Mucosa of descending colon (tissue), 3 donors: ENCODE results near the gene SMARCA5. TPM values are rescaled to one million over a fixed set of nuclear protein-coding genes. Genes with fewer than 3 reads are reported as not detected.

Experiments used
- ATAC-seq: fragments of 200-7000 bp; cut with Tn5 transposase; one replicate; pipeline ENCODE4 v1.9.1; 2020; ENCODE audit warnings: mild to moderate bottlenecking, moderate library complexity
- DNase-seq, 3 donors: peaks; one replicate each; pipeline ENCODE4 v3.0.0-alpha.2; 2020
- H3K36me3 ChIP-seq: fragments of 200-600 bp; one replicate; pipeline ENCODE4 v1.8.0; 2021; ENCODE audit warnings: low read depth, mild to moderate bottlenecking
- H3K4me1 ChIP-seq: fragments of 200-600 bp; one replicate; pipeline ENCODE4 v1.8.0; 2021; ENCODE audit warnings: low read depth, mild to moderate bottlenecking
- H3K4me3 ChIP-seq: fragments of 200-600 bp; one replicate; pipeline ENCODE4 v1.8.0; 2021; ENCODE audit warnings: mild to moderate bottlenecking
- H3K9me3 ChIP-seq: fragments of 200-600 bp; one replicate; pipeline ENCODE4 v1.8.0; 2021; ENCODE audit warnings: mild to moderate bottlenecking
- intact Hi-C, 2 donors: fragments of 100-400 bp; cut with DNase I in 1 of 2; cut with micrococcal nuclease in 1 of 2; formaldehyde crosslinking; loops; one replicate each; pipeline versions ENCODE4 v1.11.0 to v1.11.1; 2022; cut with DNase I, micrococcal nuclease
- long read RNA-seq, 2 donors: library from polyadenylated mRNA; unstranded; transcript quantifications; one replicate each; pipeline ENCODE4 v2.0.0, GENCODE V29; 2019 to 2021
- total RNA-seq, 3 donors: library from RNA; stranded (reverse); fragmentation: NEBNext Ultra II Directional in 2 of 3; extraction: Animal tissue kit (Norgen Biotek cat#: 25700) in 2 of 3; gene quantifications; one replicate each; pipeline versions ENCODE4 v1.2.1 to v1.2.4, GENCODE V29; 2021 to 2023
- TF ChIP-seq, protein P1 (sequence below): fragments of 200-600 bp; IDR thresholded peaks from one replicate; pipeline ENCODE4 v1.8.0; 2022; ENCODE audit warnings: antibody characterized with exemption, mild to moderate bottlenecking
- donor health status: DM: no; HTN: no; CAD: no; lungs with moderate emphysema.
- donor health status: DM: no; HTN: no; CAD: no.
- donor health status: DM: no; HTN: yes; CAD: no.

The SMARCA5 gene, protein sequence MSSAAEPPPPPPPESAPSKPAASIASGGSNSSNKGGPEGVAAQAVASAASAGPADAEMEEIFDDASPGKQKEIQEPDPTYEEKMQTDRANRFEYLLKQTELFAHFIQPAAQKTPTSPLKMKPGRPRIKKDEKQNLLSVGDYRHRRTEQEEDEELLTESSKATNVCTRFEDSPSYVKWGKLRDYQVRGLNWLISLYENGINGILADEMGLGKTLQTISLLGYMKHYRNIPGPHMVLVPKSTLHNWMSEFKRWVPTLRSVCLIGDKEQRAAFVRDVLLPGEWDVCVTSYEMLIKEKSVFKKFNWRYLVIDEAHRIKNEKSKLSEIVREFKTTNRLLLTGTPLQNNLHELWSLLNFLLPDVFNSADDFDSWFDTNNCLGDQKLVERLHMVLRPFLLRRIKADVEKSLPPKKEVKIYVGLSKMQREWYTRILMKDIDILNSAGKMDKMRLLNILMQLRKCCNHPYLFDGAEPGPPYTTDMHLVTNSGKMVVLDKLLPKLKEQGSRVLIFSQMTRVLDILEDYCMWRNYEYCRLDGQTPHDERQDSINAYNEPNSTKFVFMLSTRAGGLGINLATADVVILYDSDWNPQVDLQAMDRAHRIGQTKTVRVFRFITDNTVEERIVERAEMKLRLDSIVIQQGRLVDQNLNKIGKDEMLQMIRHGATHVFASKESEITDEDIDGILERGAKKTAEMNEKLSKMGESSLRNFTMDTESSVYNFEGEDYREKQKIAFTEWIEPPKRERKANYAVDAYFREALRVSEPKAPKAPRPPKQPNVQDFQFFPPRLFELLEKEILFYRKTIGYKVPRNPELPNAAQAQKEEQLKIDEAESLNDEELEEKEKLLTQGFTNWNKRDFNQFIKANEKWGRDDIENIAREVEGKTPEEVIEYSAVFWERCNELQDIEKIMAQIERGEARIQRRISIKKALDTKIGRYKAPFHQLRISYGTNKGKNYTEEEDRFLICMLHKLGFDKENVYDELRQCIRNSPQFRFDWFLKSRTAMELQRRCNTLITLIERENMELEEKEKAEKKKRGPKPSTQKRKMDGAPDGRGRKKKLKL
- 10 to 100 TPM; 27.9 to 45.9 (median 30.5) TPM for total RNA-seq
- long read RNA-seq, donor 1, full-length matches to known transcripts, result 111 of 136 reads
- long read RNA-seq, donor 1, partial matches to known transcripts, result 19 of 136 reads
- long read RNA-seq, donor 1, other reads (novel, unspliced or antisense), result 6 of 136 reads
- long read RNA-seq, donor 2, full-length matches to known transcripts, result 2 of 36 reads
- long read RNA-seq, donor 2, partial matches to known transcripts, result 32 of 36 reads
- long read RNA-seq, donor 2, other reads (novel, unspliced or antisense), result 2 of 36 reads

DNA sequence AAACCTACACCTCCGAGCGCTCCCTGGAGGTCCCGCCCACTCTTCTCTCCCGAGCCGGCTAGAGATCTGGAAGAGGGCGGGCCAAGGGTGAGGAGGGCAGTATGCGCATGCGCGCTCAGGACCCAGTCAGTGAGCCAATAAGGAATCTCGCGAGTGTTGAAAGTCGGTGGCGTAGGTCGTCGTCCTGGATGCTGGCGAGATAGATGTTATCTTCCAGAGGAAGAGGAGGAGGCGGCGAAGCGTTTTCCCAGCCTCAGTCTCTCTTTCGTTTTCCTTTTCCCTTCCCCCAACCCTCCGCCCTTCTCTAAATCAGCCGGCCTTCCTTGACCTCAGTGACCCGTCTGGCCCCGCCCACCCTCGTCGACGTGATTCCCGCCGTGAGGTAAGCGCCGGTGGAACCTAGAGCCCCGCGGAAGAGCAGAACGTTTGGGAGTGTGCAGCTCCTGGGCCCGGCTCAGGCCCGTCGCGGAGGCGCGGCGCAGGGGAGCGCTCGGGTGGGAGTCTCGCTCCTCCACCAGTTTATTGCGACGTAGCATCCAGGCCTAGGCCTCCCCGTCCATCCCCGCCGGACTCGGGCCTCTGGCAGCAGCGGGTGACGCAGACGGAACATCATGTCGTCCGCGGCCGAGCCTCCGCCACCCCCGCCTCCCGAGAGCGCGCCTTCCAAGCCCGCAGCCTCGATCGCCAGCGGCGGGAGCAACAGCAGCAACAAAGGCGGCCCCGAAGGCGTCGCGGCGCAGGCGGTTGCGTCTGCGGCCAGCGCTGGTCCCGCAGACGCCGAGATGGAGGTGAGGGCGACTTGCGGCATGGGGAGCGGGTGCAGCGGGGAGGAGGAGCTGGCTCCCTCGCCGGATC lies at the start of gene SMARCA5:
Gene SMARCA5 (plus strand): TSS at position 389 of the 855 bp plus-strand sequence. CDS start 223 bp downstream, at position 612.
- H3K36me3 ChIP-seq, result no peaks in the 10 kb centered on the region
- H3K4me3 ChIP-seq, result peak within 1 kb of the TSS; percentile 94
- H3K9me3 ChIP-seq, result no peaks in the 10 kb centered on the region
- H3K4me1 ChIP-seq, result peaks cover 9% of the 10 kb centered on the region
- DNase-seq (peak; percentile 96 to 98 (median 97)), ATAC-seq (peak; percentile 95)
- TF ChIP-seq, protein P1, sequence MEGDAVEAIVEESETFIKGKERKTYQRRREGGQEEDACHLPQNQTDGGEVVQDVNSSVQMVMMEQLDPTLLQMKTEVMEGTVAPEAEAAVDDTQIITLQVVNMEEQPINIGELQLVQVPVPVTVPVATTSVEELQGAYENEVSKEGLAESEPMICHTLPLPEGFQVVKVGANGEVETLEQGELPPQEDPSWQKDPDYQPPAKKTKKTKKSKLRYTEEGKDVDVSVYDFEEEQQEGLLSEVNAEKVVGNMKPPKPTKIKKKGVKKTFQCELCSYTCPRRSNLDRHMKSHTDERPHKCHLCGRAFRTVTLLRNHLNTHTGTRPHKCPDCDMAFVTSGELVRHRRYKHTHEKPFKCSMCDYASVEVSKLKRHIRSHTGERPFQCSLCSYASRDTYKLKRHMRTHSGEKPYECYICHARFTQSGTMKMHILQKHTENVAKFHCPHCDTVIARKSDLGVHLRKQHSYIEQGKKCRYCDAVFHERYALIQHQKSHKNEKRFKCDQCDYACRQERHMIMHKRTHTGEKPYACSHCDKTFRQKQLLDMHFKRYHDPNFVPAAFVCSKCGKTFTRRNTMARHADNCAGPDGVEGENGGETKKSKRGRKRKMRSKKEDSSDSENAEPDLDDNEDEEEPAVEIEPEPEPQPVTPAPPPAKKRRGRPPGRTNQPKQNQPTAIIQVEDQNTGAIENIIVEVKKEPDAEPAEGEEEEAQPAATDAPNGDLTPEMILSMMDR, result no peak
- intact Hi-C loops, result no loop called here

DNA sequence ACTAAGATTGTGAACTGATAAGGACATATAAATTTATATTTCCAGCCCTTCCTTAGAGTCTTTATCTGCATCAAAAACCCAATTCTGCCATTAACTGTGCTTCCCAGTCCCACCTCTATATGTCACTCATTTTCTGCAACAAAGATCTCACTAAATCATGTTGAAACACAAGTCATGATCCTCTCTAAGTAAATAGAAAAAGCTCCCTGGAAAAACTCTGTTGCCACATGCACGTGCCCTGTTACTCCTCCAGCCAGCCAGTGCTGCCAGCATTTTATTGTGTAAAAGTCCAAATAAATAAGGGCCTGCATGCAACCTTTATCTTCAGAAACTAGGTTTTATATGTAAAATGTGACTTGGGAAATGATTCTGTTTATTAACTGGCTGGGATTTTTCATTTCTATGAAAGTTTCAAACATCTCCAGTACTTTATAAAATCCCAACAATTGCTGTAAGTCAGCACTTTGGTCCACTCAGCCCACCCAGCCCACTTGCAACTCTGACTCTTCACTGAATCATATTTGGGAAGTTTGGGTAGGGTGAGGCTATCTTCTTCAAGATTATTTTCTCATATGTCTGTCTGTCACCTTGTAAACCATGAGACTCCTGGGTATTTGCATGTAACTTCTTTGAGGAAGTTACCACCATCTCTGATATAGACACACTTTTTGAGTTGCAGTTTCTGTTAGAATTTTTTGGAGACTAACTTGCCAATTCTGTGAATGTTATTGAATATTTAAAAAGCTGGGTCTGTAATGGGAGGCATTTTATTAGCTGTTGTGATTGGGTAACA lies 40.0 kb upstream of the SMARCA5 start:
- no peaks in the 10 kb centered on the region for H3K9me3 ChIP-seq
- no peak overlapping the region for H3K4me3 ChIP-seq
- intact Hi-C loops, result no loop called here
- ATAC-seq (no peak), DNase-seq (no peak)
- peaks cover 4% of the 10 kb centered on the region for H3K36me3 ChIP-seq
- TF ChIP-seq, protein P1, result no peak
- H3K4me1 ChIP-seq, result no peaks in the 10 kb centered on the region

DNA sequence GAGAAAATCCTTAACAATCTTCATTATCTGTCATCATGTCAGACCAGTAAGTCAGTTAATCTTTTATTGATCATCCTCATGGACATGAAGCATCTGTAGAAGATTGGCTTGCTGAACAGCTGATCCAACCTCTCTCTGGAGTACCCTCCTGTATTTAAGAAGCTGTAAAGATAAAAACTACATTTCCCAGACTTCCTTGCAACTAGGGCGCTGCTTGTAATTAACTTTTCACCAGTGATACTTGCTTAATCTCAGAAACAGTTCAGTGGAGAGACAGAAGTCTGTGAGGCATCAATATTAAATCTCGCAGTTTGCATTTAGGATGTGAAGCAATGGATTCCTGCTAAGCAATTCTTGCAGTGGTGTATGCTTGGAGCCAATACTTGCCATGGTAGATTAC lies 36.0 kb upstream of the SMARCA5 start:
- H3K4me1 ChIP-seq, result no peaks in the 10 kb centered on the region
- no peaks in the 10 kb centered on the region for H3K9me3 ChIP-seq
- ATAC-seq (no peak), DNase-seq (no peak)
- TF ChIP-seq, protein P1, result no peak
- H3K4me3 ChIP-seq, result no peak overlapping the region
- H3K36me3 ChIP-seq, result no peaks in the 10 kb centered on the region
- intact Hi-C loops, result no loop called here

DNA sequence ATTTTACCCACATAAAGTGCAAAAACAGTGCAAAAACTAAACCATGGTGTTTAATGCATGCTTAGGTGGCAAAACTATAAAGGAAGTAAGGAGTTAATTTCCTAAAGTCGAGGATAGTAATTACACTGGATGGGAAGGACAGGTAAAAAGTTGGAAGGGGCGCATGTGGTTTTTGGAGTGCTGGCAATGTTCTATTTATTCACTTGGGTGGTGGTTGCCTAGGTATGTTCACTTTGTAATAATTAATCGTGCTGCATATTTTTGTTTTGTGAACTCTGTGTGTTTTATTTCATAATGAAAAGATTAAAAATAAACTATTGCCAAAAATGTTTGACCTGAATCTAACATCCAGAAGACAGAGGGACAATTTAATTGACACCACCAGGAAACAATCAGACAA lies 32.1 kb upstream of the SMARCA5 start:
- Histone ChIP-seq H3K4me1 (no peaks in the 10 kb centered on the region), H3K9me3 (no peaks in the 10 kb centered on the region), H3K36me3 (no peaks in the 10 kb centered on the region), H3K4me3 (no peak overlapping the region)
- ATAC-seq, result no peak
- TF ChIP-seq, protein P1, result no peak
- intact Hi-C loops, result loop anchor here (5.0 to 10.0 kb wide), 2 partner anchors 274 to 277 kb away; no protein-coding TSS in a partner anchor
- no peak for DNase-seq
